GM06990 (cell line): ENCODE measurements around the gene THADA.

Experiments
- DNase-seq: peaks from one replicate; pipeline ENCODE4 v3.0.0-alpha.2; 2011; ENCODE audit not compliant: insufficient read length; ENCODE audit errors: extremely low read depth
- H3K27me3 ChIP-seq: replicated peaks from 2 replicates; pipeline ENCODE4 v1.6.0; 2011; ENCODE audit warnings: low read length; ENCODE audit not compliant: control insufficient read depth, insufficient read depth
- H3K36me3 ChIP-seq: 2 replicates; pipeline ENCODE4 v1.5.1; 2011; ENCODE audit warnings: low read length; ENCODE audit not compliant: control insufficient read depth, insufficient read depth
- H3K4me3 ChIP-seq: replicated peaks from 2 replicates; pipeline ENCODE4 v1.5.1; 2011; ENCODE audit warnings: low read depth, mild to moderate bottlenecking, control low read depth, low read length
- TF ChIP-seq, protein P1 (sequence below): IDR thresholded peaks from 2 replicates; pipeline ENCODE4 v1.5.1; 2011; ENCODE audit warnings: low read length, control low read depth, mild to moderate bottlenecking, inconsistent platforms; ENCODE audit not compliant: insufficient read depth, poor library complexity, severe bottlenecking

Gene THADA

DNA sequence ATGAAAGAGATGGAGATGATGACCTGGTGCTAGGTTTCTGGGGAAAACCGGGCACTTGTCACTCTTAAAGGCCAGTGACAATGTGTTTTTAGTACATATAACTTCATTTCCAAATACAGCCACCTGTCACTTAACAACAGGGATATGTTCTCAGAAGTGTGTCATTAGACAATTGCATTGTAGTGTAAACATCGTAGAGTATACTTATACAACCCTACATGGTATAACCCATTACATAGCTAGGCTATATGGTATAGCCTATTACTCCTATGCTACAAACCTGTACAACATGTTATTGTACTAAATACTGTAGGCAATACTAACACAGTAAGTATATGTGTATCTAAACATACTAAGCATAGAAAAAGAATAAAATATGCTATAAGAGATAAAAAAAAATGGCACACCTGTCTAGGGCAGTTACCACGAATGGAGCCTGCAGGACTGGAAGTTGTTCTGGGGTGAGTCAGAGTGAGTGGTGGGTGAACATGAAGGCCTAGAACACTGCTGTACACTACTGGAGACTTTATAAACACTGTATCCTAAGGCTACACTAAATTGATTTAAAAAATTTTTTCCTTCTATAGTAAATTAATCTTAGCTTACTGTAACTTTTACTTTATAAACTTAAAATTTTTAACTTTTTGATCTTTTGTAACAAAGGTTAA lies 123.2 kb downstream of the THADA start:
- DNase-seq, result no peak
- no peaks in the 10 kb centered on the region; the same call in 1 of the 2 replicates for H3K36me3 ChIP-seq

DNA sequence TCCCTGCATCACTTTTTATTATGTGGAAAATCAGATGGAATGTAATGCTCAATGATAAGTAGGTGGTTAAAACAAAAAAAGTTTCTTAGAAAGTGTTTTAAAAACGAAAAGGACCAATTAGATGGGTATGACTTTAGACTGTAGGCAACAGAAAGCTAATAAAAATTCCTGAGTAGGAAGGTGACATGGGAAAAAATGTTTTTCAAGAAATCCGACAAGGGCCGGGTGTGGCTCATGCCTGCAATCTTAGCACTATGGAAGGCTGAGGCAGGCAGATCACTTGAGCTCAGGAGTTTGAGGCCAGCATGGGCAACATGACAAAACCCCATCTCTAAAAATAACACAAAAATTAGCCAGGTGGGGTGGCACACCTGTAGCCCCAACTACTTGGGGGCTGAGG lies 126.1 kb downstream of the THADA start:
- Histone ChIP-seq H3K36me3 (no peaks in the 10 kb centered on the region), H3K27me3 (no peaks in the 10 kb centered on the region), H3K4me3 (no peak overlapping the region)
- no peak for DNase-seq
- TF ChIP-seq, protein P1, sequence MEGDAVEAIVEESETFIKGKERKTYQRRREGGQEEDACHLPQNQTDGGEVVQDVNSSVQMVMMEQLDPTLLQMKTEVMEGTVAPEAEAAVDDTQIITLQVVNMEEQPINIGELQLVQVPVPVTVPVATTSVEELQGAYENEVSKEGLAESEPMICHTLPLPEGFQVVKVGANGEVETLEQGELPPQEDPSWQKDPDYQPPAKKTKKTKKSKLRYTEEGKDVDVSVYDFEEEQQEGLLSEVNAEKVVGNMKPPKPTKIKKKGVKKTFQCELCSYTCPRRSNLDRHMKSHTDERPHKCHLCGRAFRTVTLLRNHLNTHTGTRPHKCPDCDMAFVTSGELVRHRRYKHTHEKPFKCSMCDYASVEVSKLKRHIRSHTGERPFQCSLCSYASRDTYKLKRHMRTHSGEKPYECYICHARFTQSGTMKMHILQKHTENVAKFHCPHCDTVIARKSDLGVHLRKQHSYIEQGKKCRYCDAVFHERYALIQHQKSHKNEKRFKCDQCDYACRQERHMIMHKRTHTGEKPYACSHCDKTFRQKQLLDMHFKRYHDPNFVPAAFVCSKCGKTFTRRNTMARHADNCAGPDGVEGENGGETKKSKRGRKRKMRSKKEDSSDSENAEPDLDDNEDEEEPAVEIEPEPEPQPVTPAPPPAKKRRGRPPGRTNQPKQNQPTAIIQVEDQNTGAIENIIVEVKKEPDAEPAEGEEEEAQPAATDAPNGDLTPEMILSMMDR, result no peak

More for the DNA sequence above, 123.2 kb downstream of the THADA start:
- H3K27me3 ChIP-seq, result no peaks in the 10 kb centered on the region
- TF ChIP-seq, protein P1, result no peak
- no peak overlapping the region for H3K4me3 ChIP-seq

DNA sequence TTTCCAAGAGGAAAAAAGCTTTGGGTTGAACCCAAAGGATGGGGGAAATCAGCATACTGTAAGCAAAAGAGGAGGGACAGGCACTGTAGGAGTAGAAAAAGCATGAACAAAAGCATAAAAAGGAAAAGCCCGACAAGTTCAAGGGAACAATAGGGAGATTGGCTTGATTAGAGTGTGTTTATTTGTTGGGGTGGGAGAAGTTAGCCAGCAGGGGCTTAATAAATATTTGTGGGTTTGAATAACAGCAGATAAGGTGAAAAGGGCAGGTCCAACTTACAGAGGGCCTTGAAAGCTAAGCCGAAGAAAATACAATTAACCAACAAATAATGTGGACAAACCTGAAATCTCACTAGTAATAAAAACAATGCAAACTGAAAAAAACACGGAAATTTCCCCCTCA lies 126.7 kb downstream of the THADA start:
- no peak overlapping the region for H3K4me3 ChIP-seq
- H3K27me3 ChIP-seq, result no peaks in the 10 kb centered on the region
- no peak for DNase-seq
- H3K36me3 ChIP-seq, result no peaks in the 10 kb centered on the region
- TF ChIP-seq, protein P1, result no peak

DNA sequence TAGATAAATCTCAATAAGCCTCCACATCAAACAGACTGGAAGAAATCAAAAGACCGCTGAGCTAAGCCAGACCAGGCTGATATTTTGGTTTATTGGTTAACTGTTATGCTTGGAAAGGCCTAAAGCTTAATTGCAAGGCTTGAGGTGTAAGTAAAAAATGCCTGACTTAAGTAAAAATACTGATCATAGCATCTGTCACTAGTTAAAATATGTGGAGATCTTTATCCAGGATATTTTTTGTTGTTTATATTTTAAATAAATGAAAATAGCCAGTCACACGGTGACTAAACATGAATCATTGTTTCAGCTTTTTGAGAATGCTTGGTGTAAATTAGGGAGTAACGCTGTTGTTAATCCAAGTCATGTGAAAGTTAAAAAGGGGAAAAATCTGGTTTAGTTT lies 127.9 kb downstream of the THADA start:
- DNase-seq, result no peak
- no peaks in the 10 kb centered on the region for H3K36me3 ChIP-seq

DNA sequence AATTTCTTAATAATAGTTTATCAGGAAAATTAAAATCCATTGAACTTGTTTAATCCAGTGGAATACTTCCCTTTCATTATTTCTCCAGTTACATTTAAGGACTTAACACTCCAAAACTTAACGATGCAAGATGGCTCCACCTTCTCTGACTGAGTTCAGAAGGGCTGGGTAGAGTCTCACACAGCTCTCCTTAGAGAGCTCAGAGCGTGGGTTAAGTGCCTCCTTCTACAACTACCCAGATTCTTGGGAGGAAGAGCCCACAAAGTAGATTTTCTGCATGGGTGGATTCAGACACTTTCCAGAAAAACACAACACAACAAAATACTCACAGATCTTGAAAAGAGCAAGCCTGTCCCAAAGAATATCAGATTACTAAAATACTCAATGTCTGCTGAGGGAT lies 130.6 kb downstream of the THADA start:
- Histone ChIP-seq H3K27me3 (no peaks in the 10 kb centered on the region), H3K36me3 (no peaks in the 10 kb centered on the region), H3K4me3 (no peak overlapping the region)
- TF ChIP-seq, protein P1, result no peak
- no peak for DNase-seq

More for the DNA sequence above, 127.9 kb downstream of the THADA start:
- Histone ChIP-seq H3K27me3 (no peaks in the 10 kb centered on the region), H3K4me3 (no peak overlapping the region)
- TF ChIP-seq, protein P1, result no peak

DNA sequence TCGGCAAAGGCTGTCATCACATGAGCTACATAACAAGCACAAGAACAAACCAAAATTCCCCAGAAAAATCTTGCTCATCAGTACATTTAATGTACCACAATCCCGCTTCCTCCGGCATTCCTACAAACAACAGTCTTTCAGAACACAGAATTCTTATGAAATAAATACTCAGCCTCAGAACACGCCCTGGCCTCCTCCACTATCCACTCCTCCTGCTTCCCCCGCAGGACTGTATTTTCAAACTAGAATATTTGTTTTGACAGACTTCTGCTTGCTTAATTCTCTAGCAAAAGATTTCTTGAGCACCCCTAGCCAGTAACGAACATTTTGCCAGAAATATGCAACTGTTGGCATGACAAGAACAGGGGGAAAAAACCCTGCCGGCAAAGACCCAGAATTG lies 131.2 kb downstream of the THADA start:
- TF ChIP-seq, protein P1, result no peak
- DNase-seq, result no peak
- no peaks in the 10 kb centered on the region for H3K27me3 ChIP-seq
- H3K36me3 ChIP-seq, result no peaks in the 10 kb centered on the region
- H3K4me3 ChIP-seq, result no peak overlapping the region
